ENCODE results near the gene TBC1D22A. TPM values are rescaled to one million over a fixed set of nuclear protein-coding genes. Genes with fewer than 3 reads are reported as not detected.
A peak's percentile ranks its signal among the peaks of the same experiment; 100 is the strongest.

TBC1D22A gene
- total and polyA plus RNA-seq, 8 donors: 12.0 to 17.6 (median 15.3) TPM

DNA sequence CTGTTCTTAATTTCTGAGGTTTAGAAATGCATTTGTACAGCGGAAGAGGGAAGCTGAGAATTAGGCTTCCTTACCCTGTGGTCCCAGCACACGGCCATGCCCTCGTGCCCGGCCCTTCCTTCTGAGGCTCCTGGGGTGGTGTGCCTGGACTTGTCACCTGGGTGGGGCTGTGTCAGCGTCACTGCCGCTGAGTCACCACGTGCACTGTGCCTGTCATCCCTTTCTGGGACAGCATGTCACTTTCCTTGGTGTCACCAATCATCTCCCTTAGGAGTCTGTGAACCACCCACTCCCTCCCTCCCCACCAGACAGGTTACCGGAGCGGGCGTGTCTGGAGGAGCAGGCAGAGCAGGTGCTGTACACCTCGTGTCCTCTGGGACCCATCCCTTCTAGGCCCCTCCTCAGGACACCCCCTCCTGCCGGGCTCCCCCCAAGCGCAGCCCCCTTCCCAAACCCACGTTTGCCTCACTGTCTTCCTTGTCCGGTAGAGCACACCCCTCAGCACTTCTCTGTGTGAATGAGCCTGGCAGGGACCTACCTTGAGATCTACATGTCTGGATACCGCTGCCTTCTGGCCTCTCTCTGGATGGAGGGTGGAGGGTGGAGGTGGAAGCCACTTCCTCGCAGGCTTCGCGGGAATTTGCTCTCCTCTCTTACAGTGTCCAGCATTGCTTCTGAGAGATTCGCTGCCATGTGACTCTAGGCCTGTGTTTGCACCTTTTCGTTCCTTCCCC lies 367.6 kb downstream of the TBC1D22A start:
- WGBS, 2 donors: 88% methylated on average over 21 of the region's 21 CpGs
- FAIRE-seq (no peak), DNase-seq (peak in 2 of 6 donors; percentile 39 to 45), ATAC-seq (peak in 2 of 4 donors; percentile 61 to 64)
- Histone ChIP-seq H3K27ac (no peak overlapping the region), H3K4me3 (no peak overlapping the region), H3K36me3 (no peaks in the 10 kb centered on the region), H3K9me3 (no peaks in the 10 kb centered on the region), H3K4me1 (no peaks in the 10 kb centered on the region), H3K27me3 (no peaks in the 10 kb centered on the region)
- intact Hi-C loops (cut with DNase I): no loop called here
- TF ChIP-seq, protein P1, sequence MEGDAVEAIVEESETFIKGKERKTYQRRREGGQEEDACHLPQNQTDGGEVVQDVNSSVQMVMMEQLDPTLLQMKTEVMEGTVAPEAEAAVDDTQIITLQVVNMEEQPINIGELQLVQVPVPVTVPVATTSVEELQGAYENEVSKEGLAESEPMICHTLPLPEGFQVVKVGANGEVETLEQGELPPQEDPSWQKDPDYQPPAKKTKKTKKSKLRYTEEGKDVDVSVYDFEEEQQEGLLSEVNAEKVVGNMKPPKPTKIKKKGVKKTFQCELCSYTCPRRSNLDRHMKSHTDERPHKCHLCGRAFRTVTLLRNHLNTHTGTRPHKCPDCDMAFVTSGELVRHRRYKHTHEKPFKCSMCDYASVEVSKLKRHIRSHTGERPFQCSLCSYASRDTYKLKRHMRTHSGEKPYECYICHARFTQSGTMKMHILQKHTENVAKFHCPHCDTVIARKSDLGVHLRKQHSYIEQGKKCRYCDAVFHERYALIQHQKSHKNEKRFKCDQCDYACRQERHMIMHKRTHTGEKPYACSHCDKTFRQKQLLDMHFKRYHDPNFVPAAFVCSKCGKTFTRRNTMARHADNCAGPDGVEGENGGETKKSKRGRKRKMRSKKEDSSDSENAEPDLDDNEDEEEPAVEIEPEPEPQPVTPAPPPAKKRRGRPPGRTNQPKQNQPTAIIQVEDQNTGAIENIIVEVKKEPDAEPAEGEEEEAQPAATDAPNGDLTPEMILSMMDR (IDR thresholded peaks at IDR 0.05): no peak

DNA sequence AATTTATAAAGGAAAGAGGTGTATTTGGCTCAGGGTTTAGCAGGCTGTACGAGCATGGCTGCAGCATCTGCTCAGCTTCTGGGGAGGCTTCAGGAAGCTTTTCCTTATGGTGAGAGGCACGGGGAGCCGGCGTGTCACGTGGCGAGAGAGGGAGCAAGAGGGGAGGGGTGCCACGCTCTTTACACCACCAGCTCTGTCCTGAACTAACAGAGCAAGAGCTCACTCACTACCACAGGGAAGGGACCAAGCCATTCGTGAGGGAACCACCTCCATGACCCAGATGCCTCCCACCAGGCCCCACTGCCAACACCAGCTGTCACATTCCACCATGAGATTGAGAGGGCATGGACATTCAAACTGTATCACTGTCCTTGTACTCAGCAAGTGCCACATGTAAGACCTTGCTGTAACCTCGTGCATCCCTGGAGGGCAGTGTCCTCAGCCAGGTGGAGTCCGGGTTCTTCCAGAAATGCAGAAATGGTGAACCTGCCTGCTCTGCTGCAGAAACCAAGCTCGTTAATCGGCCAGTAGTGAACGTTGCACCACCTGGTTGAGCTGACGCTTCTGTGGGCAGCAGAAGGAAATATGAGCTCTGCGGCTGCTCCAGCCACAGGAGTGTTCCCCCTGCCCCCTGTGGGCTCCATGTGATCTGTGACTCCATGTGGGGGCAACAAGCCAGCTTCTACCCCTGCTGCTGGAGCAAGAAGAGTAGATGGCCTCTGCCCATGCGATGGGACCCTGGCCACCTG lies 368.6 kb downstream of the TBC1D22A start:
- Histone ChIP-seq H3K36me3 (no peaks in the 10 kb centered on the region), H3K4me1 (no peaks in the 10 kb centered on the region), H3K9me3 (no peaks in the 10 kb centered on the region), H3K27me3 (no peaks in the 10 kb centered on the region), H3K4me3 (no peak overlapping the region), H3K27ac (no peak overlapping the region)
- no peak for ATAC-seq
- DNase-seq: peak in 3 of 6 donors; percentile 9 to 27 (median 17)
- WGBS, 2 donors: 90 to 91% methylated on average over 16 of the region's 16 CpGs
- TF ChIP-seq, protein P1 (IDR thresholded peaks at IDR 0.05): no peak
- no peak for FAIRE-seq
- intact Hi-C loops (cut with DNase I): no loop called here

DNA sequence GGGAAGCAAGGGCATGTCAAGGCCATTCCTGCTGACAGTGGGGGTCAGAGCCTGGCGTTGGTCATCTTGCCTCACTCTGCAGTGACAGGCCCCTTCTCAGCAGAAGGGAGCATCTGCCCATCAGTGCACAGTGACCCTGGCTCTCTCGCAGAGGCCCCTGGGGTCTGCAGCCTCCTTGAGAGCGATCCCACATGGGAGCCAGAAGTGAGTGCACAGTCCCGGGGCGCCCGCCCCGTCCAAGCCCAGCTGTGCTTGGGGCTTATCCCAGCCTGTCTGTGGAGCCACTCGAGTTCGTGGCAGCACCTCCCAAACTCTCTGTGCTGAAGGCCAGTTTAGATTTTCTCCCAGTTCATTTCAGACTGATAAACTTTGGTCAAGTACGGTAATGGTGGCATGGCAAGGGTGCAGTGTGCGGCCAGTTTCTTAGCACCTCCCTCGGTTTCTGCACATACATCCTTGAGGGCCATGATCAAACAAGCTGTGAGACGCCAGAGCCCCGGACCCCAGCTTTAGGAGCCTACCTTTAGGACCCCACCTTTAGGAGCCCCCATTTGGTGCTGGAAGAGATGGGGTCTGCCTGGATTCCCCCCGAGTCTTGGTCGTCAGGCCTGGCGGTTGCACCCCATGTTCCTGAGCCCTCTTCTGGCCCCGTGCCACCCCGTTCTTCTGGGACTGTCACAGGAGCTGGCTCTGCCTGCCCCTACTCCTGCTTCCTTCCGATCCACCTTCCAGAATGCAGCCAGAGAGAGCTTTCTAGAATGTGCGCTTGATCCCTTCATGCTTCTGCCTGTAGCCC lies 369.4 kb downstream of the TBC1D22A start:
- intact Hi-C loops (cut with DNase I): no loop called here
- no peak overlapping the region for H3K4me3 ChIP-seq
- ATAC-seq (no peak), FAIRE-seq (no peak), DNase-seq (peak in 2 of 6 donors; percentile 34 to 54)
- no peaks in the 10 kb centered on the region for H3K4me1 ChIP-seq
- 92 to 95% methylated on average over 21 of the region's 21 CpGs for WGBS, 2 donors
- TF ChIP-seq, protein P1 (IDR thresholded peaks at IDR 0.05): no peak
- no peaks in the 10 kb centered on the region for H3K27me3 ChIP-seq
- H3K27ac ChIP-seq: no peak overlapping the region
- no peaks in the 10 kb centered on the region for H3K36me3 ChIP-seq
- no peaks in the 10 kb centered on the region for H3K9me3 ChIP-seq

DNA sequence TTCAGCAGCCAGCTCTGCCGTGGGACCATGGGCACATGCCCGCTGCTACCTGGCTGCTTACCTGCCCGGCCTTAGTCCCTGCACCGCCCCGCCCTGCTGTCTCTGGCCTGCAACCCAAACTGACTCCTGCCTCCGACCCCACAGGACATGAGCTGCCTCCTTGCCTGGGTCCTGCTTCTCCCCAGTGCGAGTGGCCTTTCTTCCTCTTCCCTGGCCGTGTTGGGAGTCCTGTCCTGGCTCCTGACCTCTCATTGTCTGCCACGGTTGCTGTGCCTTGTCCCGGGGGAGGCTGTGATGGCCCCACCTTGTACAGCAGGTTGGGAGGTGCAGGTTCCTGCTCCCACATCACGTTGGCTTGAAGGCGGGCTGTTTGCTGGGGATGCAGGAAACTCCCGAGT lies 370.0 kb downstream of the TBC1D22A start:
- no peaks in the 10 kb centered on the region for H3K27me3 ChIP-seq
- TF ChIP-seq, protein P1 (IDR thresholded peaks at IDR 0.05): no peak
- H3K4me3 ChIP-seq: no peak overlapping the region
- H3K27ac ChIP-seq: no peak overlapping the region
- no peak for ATAC-seq
- FAIRE-seq: no peak
- no peaks in the 10 kb centered on the region for H3K36me3 ChIP-seq
- peak in 2 of 6 donors; percentile 12 to 52 for DNase-seq
- H3K4me1 ChIP-seq: no peaks in the 10 kb centered on the region
- WGBS, 2 donors: 87 to 93% methylated on average over 13 of the region's 13 CpGs
- H3K9me3 ChIP-seq: no peaks in the 10 kb centered on the region
- intact Hi-C loops (cut with DNase I): no loop called here
